Thoracic aorta (tissue), 2 donors: ENCODE data around the gene MEOX2. TPM values are rescaled to one million over a fixed set of nuclear protein-coding genes. Genes with fewer than 3 reads are reported as not detected.

ENCODE experiments used
- ATAC-seq: fragments of 150-250 bp; one replicate; pipeline ENCODE4 v1.8.0; 2017; ENCODE audit warnings: low read depth; ENCODE audit not compliant: insufficient number of reproducible peaks, low FRiP score
- DNase-seq: peaks from one replicate; pipeline ENCODE4 v3.0.0-alpha.2; 2020; ENCODE audit warnings: low spot score
- H3K27ac ChIP-seq, 2 donors: fragments of 200-600 bp; sonication (generic); 1 replicate in 1 of 2; 2 replicates in 1 of 2; pipeline ENCODE4 v1.5.1; 2016; ENCODE audit warnings: mild to moderate bottlenecking in 2 of 2, moderate library complexity in 2 of 2
- H3K27me3 ChIP-seq: fragments of 200-600 bp; sonication (generic); replicated peaks from 2 replicates; pipeline ENCODE4 v1.6.0; 2016; ENCODE audit warnings: mild to moderate bottlenecking; ENCODE audit not compliant: insufficient read depth
- H3K36me3 ChIP-seq: fragments of 200-600 bp; sonication (generic); one replicate; pipeline ENCODE4 v1.5.1; 2016
- H3K4me1 ChIP-seq, 2 donors: fragments of 200-600 bp; sonication (generic); 1 replicate in 1 of 2; 2 replicates in 1 of 2; pipeline versions ENCODE4 v1.5.1 to v1.6.0; 2016; ENCODE audit warnings: low read depth in 2 of 2, mild to moderate bottlenecking in 1 of 2; ENCODE audit not compliant: control insufficient read depth in 1 of 2
- H3K4me3 ChIP-seq: fragments of 200-600 bp; sonication (generic); 2 replicates; pipeline ENCODE4 v1.5.1; 2016; ENCODE audit warnings: mild to moderate bottlenecking
- H3K9me3 ChIP-seq: fragments of 200-600 bp; sonication (generic); 2 replicates; pipeline ENCODE4 v1.5.1; 2016
- total RNA-seq, 2 donors: library from RNA; depleted of rRNA; stranded (reverse); fragments of >200 nt; gene quantifications; one replicate each; pipeline versions ENCODE4 v1.1.0 to v1.2.3, GENCODE V29; 2016
- TF ChIP-seq, protein P1 (sequence below): fragments of 200-600 bp; sonication (generic); IDR thresholded peaks from one replicate; pipeline ENCODE4 v1.5.1; 2019; ENCODE audit warnings: antibody characterized with exemption

MEOX2 gene
- total RNA-seq, 2 donors from 2014 or later: 9.5 to 9.9 TPM

DNA sequence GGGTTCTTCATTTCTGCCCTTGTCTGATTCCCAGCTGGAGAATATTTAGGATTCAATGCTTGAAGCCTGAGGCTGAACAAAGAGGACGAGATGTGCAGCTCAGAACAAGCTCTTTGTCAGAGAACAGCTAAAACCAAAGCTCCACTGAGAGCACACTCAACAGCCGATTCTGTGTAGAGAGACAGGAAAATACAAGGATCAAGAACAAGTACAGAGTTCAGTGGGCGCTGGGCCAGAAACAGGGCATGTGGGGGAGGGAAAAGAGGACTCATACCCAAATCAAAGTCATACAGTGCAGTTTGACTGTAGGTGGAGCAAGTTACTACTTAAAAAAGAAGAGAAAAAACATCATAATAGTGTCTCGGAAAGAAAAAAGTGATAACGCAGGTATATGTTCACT, 124.6 kb downstream of the MEOX2 start, which contains the start of gene AGMO:
AGMO (minus strand) TSS at position 181 of the 400 bp plus-strand sequence.
- Histone ChIP-seq H3K9me3 (no peaks in the 10 kb centered on the region), H3K27ac (peak within 1 kb of the TSS in 1 of 2 donors; percentile 57), H3K27me3 (no peaks in the 10 kb centered on the region), H3K4me1 (peaks cover 4 to 17% of the 10 kb centered on the region in 2 donors), H3K36me3 (no peaks in the 10 kb centered on the region), H3K4me3 (peak within 1 kb of the TSS; percentile 53)
- TF ChIP-seq, protein P1, sequence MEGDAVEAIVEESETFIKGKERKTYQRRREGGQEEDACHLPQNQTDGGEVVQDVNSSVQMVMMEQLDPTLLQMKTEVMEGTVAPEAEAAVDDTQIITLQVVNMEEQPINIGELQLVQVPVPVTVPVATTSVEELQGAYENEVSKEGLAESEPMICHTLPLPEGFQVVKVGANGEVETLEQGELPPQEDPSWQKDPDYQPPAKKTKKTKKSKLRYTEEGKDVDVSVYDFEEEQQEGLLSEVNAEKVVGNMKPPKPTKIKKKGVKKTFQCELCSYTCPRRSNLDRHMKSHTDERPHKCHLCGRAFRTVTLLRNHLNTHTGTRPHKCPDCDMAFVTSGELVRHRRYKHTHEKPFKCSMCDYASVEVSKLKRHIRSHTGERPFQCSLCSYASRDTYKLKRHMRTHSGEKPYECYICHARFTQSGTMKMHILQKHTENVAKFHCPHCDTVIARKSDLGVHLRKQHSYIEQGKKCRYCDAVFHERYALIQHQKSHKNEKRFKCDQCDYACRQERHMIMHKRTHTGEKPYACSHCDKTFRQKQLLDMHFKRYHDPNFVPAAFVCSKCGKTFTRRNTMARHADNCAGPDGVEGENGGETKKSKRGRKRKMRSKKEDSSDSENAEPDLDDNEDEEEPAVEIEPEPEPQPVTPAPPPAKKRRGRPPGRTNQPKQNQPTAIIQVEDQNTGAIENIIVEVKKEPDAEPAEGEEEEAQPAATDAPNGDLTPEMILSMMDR: no peak
- ATAC-seq (no peak), DNase-seq (peak; percentile 5)

Other genes with a start within 250 kb of the MEOX2 start
- gene AGMO, start 124.7 kb downstream of the MEOX2 start, total RNA-seq: 1 to 10 TPM in 1 of 2 donors, under 1 TPM in 1; 0.85 to 3.0 TPM